Measurements from ENCODE around the gene GJA5.

The GJA5 gene

GRCh38 chr1:147786536-147786935, 26.1 kb upstream of the GJA5 start:
- H3K4me3 ChIP-seq (ENCODE audit: low read length in 2 of 2), result no peak overlapping the region
- no peaks in the 10 kb centered on the region for H3K36me3 ChIP-seq (ENCODE audit: control insufficient read depth in 2 of 2, insufficient read depth in 2 of 2, low read length in 2 of 2)
- peaks cover 4 to 6% of the 10 kb centered on the region in 2 donors for H3K27me3 ChIP-seq (ENCODE audit: control insufficient read depth in 2 of 2, insufficient read depth in 2 of 2, low read length in 2 of 2)
- H3K4me1 ChIP-seq (ENCODE audit: control insufficient read depth in 2 of 2, insufficient read depth in 2 of 2, low read length in 2 of 2), result no peaks in the 10 kb centered on the region
- H3K9ac ChIP-seq (ENCODE audit: low read depth in 1 of 2, low read length in 2 of 2), result no peak overlapping the region
- no peaks in the 10 kb centered on the region for H3K9me3 ChIP-seq (ENCODE audit: control insufficient read depth in 2 of 2, low read length in 2 of 2)
- H3K27ac ChIP-seq (ENCODE audit: low read depth in 2 of 2, low read length in 2 of 2), result no peak overlapping the region

GRCh38 chr1:147785794-147786506, 25.5 kb upstream of the GJA5 start:
- no peak overlapping the region for H3K9ac ChIP-seq (ENCODE audit: low read depth in 1 of 2, low read length in 2 of 2)
- H3K4me3 ChIP-seq (ENCODE audit: low read length in 2 of 2), result no peak overlapping the region
- peaks cover 4 to 8% of the 10 kb centered on the region in 2 donors for H3K27me3 ChIP-seq (ENCODE audit: control insufficient read depth in 2 of 2, insufficient read depth in 2 of 2, low read length in 2 of 2)
- no peaks in the 10 kb centered on the region for H3K9me3 ChIP-seq (ENCODE audit: control insufficient read depth in 2 of 2, low read length in 2 of 2)
- H3K27ac ChIP-seq (ENCODE audit: low read depth in 2 of 2, low read length in 2 of 2), result no peak overlapping the region
- no peaks in the 10 kb centered on the region for H3K4me1 ChIP-seq (ENCODE audit: control insufficient read depth in 2 of 2, insufficient read depth in 2 of 2, low read length in 2 of 2)
- no peaks in the 10 kb centered on the region for H3K36me3 ChIP-seq (ENCODE audit: control insufficient read depth in 2 of 2, insufficient read depth in 2 of 2, low read length in 2 of 2)

GRCh38 chr1:147784941-147785340, 24.5 kb upstream of the GJA5 start:
- Histone ChIP-seq H3K4me1 (ENCODE audit: control insufficient read depth in 2 of 2, insufficient read depth in 2 of 2, low read length in 2 of 2) (no peaks in the 10 kb centered on the region), H3K9me3 (ENCODE audit: control insufficient read depth in 2 of 2, low read length in 2 of 2) (no peaks in the 10 kb centered on the region), H3K36me3 (ENCODE audit: control insufficient read depth in 2 of 2, insufficient read depth in 2 of 2, low read length in 2 of 2) (no peaks in the 10 kb centered on the region), H3K27me3 (ENCODE audit: control insufficient read depth in 2 of 2, insufficient read depth in 2 of 2, low read length in 2 of 2) (peaks cover 4 to 9% of the 10 kb centered on the region in 2 donors), H3K27ac (ENCODE audit: low read depth in 2 of 2, low read length in 2 of 2) (no peak overlapping the region), H3K4me3 (ENCODE audit: low read length in 2 of 2) (no peak overlapping the region), H3K9ac (ENCODE audit: low read depth in 1 of 2, low read length in 2 of 2) (no peak overlapping the region)

- no peaks in the 10 kb centered on the region for H3K4me1 ChIP-seq (ENCODE audit: control insufficient read depth in 2 of 2, insufficient read depth in 2 of 2, low read length in 2 of 2)
- no peak overlapping the region for H3K4me3 ChIP-seq (ENCODE audit: low read length in 2 of 2)
- H3K27me3 ChIP-seq (ENCODE audit: control insufficient read depth in 2 of 2, insufficient read depth in 2 of 2, low read length in 2 of 2), result peaks cover 4 to 17% of the 10 kb centered on the region in 2 donors
- H3K36me3 ChIP-seq (ENCODE audit: control insufficient read depth in 2 of 2, insufficient read depth in 2 of 2, low read length in 2 of 2), result no peaks in the 10 kb centered on the region
- H3K9me3 ChIP-seq (ENCODE audit: control insufficient read depth in 2 of 2, low read length in 2 of 2), result no peaks in the 10 kb centered on the region
- no peak overlapping the region for H3K27ac ChIP-seq (ENCODE audit: low read depth in 2 of 2, low read length in 2 of 2)
- H3K9ac ChIP-seq (ENCODE audit: low read depth in 1 of 2, low read length in 2 of 2), result no peak overlapping the region
Observed at GRCh38 chr1:147781056-147781471, 20.7 kb upstream of the GJA5 start.

- Histone ChIP-seq H3K9me3 (ENCODE audit: control insufficient read depth in 2 of 2, low read length in 2 of 2) (no peaks in the 10 kb centered on the region), H3K4me1 (ENCODE audit: control insufficient read depth in 2 of 2, insufficient read depth in 2 of 2, low read length in 2 of 2) (no peaks in the 10 kb centered on the region), H3K27me3 (ENCODE audit: control insufficient read depth in 2 of 2, insufficient read depth in 2 of 2, low read length in 2 of 2) (peaks cover 0 to 15% of the 10 kb centered on the region in 2 donors), H3K27ac (ENCODE audit: low read depth in 2 of 2, low read length in 2 of 2) (no peak overlapping the region), H3K36me3 (ENCODE audit: control insufficient read depth in 2 of 2, insufficient read depth in 2 of 2, low read length in 2 of 2) (no peaks in the 10 kb centered on the region), H3K4me3 (ENCODE audit: low read length in 2 of 2) (no peak overlapping the region), H3K9ac (ENCODE audit: low read depth in 1 of 2, low read length in 2 of 2) (no peak overlapping the region)
Observed at GRCh38 chr1:147777694-147778093, 17.3 kb upstream of the GJA5 start.

GRCh38 chr1:147773215-147773715, 12.9 kb upstream of the GJA5 start:
- H3K4me3 ChIP-seq (ENCODE audit: low read length in 2 of 2), result no peak overlapping the region
- H3K27me3 ChIP-seq (ENCODE audit: control insufficient read depth in 2 of 2, insufficient read depth in 2 of 2, low read length in 2 of 2), result peaks cover 0 to 15% of the 10 kb centered on the region in 2 donors
- H3K9me3 ChIP-seq (ENCODE audit: control insufficient read depth in 2 of 2, low read length in 2 of 2), result no peaks in the 10 kb centered on the region
- no peaks in the 10 kb centered on the region for H3K4me1 ChIP-seq (ENCODE audit: control insufficient read depth in 2 of 2, insufficient read depth in 2 of 2, low read length in 2 of 2)
- H3K9ac ChIP-seq (ENCODE audit: low read depth in 1 of 2, low read length in 2 of 2), result no peak overlapping the region
- H3K27ac ChIP-seq (ENCODE audit: low read depth in 2 of 2, low read length in 2 of 2), result no peak overlapping the region
- H3K36me3 ChIP-seq (ENCODE audit: control insufficient read depth in 2 of 2, insufficient read depth in 2 of 2, low read length in 2 of 2), result no peaks in the 10 kb centered on the region

- no peak overlapping the region for H3K9ac ChIP-seq (ENCODE audit: low read depth in 1 of 2, low read length in 2 of 2)
- H3K9me3 ChIP-seq (ENCODE audit: control insufficient read depth in 2 of 2, low read length in 2 of 2), result no peaks in the 10 kb centered on the region
- no peaks in the 10 kb centered on the region for H3K36me3 ChIP-seq (ENCODE audit: control insufficient read depth in 2 of 2, insufficient read depth in 2 of 2, low read length in 2 of 2)
- H3K27me3 ChIP-seq (ENCODE audit: control insufficient read depth in 2 of 2, insufficient read depth in 2 of 2, low read length in 2 of 2), result peaks cover 0 to 13% of the 10 kb centered on the region in 2 donors
- H3K4me3 ChIP-seq (ENCODE audit: low read length in 2 of 2), result no peak overlapping the region
- H3K27ac ChIP-seq (ENCODE audit: low read depth in 2 of 2, low read length in 2 of 2), result no peak overlapping the region
- H3K4me1 ChIP-seq (ENCODE audit: control insufficient read depth in 2 of 2, insufficient read depth in 2 of 2, low read length in 2 of 2), result no peaks in the 10 kb centered on the region
Observed at GRCh38 chr1:147772570-147772969, 12.2 kb upstream of the GJA5 start.

GRCh38 chr1:147771226-147772125, 11.1 kb upstream of the GJA5 start:
- Histone ChIP-seq H3K9ac (ENCODE audit: low read depth in 1 of 2, low read length in 2 of 2) (no peak overlapping the region), H3K27ac (ENCODE audit: low read depth in 2 of 2, low read length in 2 of 2) (no peak overlapping the region), H3K27me3 (ENCODE audit: control insufficient read depth in 2 of 2, insufficient read depth in 2 of 2, low read length in 2 of 2) (peaks cover 0 to 8% of the 10 kb centered on the region in 2 donors), H3K9me3 (ENCODE audit: control insufficient read depth in 2 of 2, low read length in 2 of 2) (no peaks in the 10 kb centered on the region), H3K36me3 (ENCODE audit: control insufficient read depth in 2 of 2, insufficient read depth in 2 of 2, low read length in 2 of 2) (no peaks in the 10 kb centered on the region), H3K4me1 (ENCODE audit: control insufficient read depth in 2 of 2, insufficient read depth in 2 of 2, low read length in 2 of 2) (no peaks in the 10 kb centered on the region), H3K4me3 (ENCODE audit: low read length in 2 of 2) (no peak overlapping the region)

- H3K9ac ChIP-seq (ENCODE audit: low read depth in 1 of 2, low read length in 2 of 2), result no peak overlapping the region
- H3K36me3 ChIP-seq (ENCODE audit: control insufficient read depth in 2 of 2, insufficient read depth in 2 of 2, low read length in 2 of 2), result no peaks in the 10 kb centered on the region
- no peak overlapping the region for H3K27ac ChIP-seq (ENCODE audit: low read depth in 2 of 2, low read length in 2 of 2)
- H3K27me3 ChIP-seq (ENCODE audit: control insufficient read depth in 2 of 2, insufficient read depth in 2 of 2, low read length in 2 of 2), result peaks cover 0 to 8% of the 10 kb centered on the region in 2 donors
- no peak overlapping the region for H3K4me3 ChIP-seq (ENCODE audit: low read length in 2 of 2)
- H3K4me1 ChIP-seq (ENCODE audit: control insufficient read depth in 2 of 2, insufficient read depth in 2 of 2, low read length in 2 of 2), result no peaks in the 10 kb centered on the region
- no peaks in the 10 kb centered on the region for H3K9me3 ChIP-seq (ENCODE audit: control insufficient read depth in 2 of 2, low read length in 2 of 2)
Observed at GRCh38 chr1:147769106-147769505, 8.7 kb upstream of the GJA5 start.

GRCh38 chr1:147768582-147768981, 8.2 kb upstream of the GJA5 start:
- H3K27me3 ChIP-seq (ENCODE audit: control insufficient read depth in 2 of 2, insufficient read depth in 2 of 2, low read length in 2 of 2), result peaks cover 0 to 6% of the 10 kb centered on the region in 2 donors
- H3K4me3 ChIP-seq (ENCODE audit: low read length in 2 of 2), result no peak overlapping the region
- H3K4me1 ChIP-seq (ENCODE audit: control insufficient read depth in 2 of 2, insufficient read depth in 2 of 2, low read length in 2 of 2), result no peaks in the 10 kb centered on the region
- no peak overlapping the region for H3K9ac ChIP-seq (ENCODE audit: low read depth in 1 of 2, low read length in 2 of 2)
- H3K36me3 ChIP-seq (ENCODE audit: control insufficient read depth in 2 of 2, insufficient read depth in 2 of 2, low read length in 2 of 2), result no peaks in the 10 kb centered on the region
- H3K9me3 ChIP-seq (ENCODE audit: control insufficient read depth in 2 of 2, low read length in 2 of 2), result no peaks in the 10 kb centered on the region
- H3K27ac ChIP-seq (ENCODE audit: low read depth in 2 of 2, low read length in 2 of 2), result no peak overlapping the region

All from mucosa of rectum (tissue), 2 donors.